Upper lobe of left lung (tissue), 6 donors: ENCODE measurements around the gene NAT16. TPM values are rescaled to one million over a fixed set of nuclear protein-coding genes. Genes with fewer than 3 reads are reported as not detected.
A peak's percentile ranks its signal among the peaks of the same experiment; 100 is the strongest.

Experiments used
- ATAC-seq, 2 donors: fragments of 200-7000 bp; cut with Tn5 transposase; one replicate each; pipeline ENCODE4 v1.9.1; 2022; ENCODE audit warnings: mild to moderate bottlenecking in 2 of 2, moderate library complexity in 2 of 2; ENCODE audit not compliant: low FRiP score in 2 of 2
- DNase-seq, 2 donors: peaks; one replicate each; pipeline ENCODE4 v3.0.0-alpha.2; 2019 to 2020
- H3K27ac ChIP-seq, 4 donors: fragments of 200-600 bp; sonication (generic); one replicate each; pipeline ENCODE4 v1.5.1; 2016 to 2019
- H3K27me3 ChIP-seq, 4 donors: fragments of 200-600 bp; sonication (generic); one replicate each; pipeline ENCODE4 v1.5.1; 2017 to 2019
- H3K36me3 ChIP-seq, 4 donors: fragments of 200-600 bp; sonication (generic); one replicate each; pipeline ENCODE4 v1.5.1; 2016 to 2019
- H3K4me1 ChIP-seq, 4 donors: fragments of 200-600 bp; sonication (generic); one replicate each; pipeline ENCODE4 v1.5.1; 2018 to 2019
- H3K4me3 ChIP-seq, 4 donors: fragments of 200-600 bp; sonication (generic); one replicate each; pipeline ENCODE4 v1.5.1; 2017 to 2019; ENCODE audit warnings: mild to moderate bottlenecking in 2 of 4, moderate library complexity in 1 of 4
- H3K9me3 ChIP-seq, 4 donors: fragments of 200-600 bp; sonication (generic); one replicate each; pipeline ENCODE4 v1.5.1; 2018 to 2019
- CTCF ChIP-seq, 6 experiments: fragments of 450-650 bp in 4 of 6; fragments of 200-600 bp in 2 of 6; sonication (generic) in 2 of 6; IDR thresholded peaks; one replicate each; pipeline ENCODE4 v1.5.1; 2016 to 2019; ENCODE audit warnings: antibody characterized with exemption in 6 of 6
- EP300 ChIP-seq, 4 donors: sonication (generic); formaldehyde crosslinking; IDR thresholded peaks; one replicate each; pipeline ENCODE4 v1.5.1; 2017; ENCODE audit warnings: antibody characterized with exemption in 4 of 4, control low read depth in 2 of 4
- POLR2A ChIP-seq, 4 donors: fragments of 450-650 bp; IDR thresholded peaks; one replicate each; pipeline ENCODE4 v1.5.1; 2016 to 2017; ENCODE audit warnings: antibody characterized with exemption in 4 of 4, mild to moderate bottlenecking in 2 of 4
- POLR2AphosphoS5 ChIP-seq, 2 donors: sonication (generic); formaldehyde crosslinking; IDR thresholded peaks; one replicate each; pipeline ENCODE4 v1.5.1; 2017; ENCODE audit warnings: antibody characterized with exemption in 2 of 2
- WGBS, 2 donors: methylation state at CpG; one replicate each; pipeline ENCODE4 v1.1.5; 2017 to 2018; 5-methylcytosine and 5-hydroxymethylcytosine counted together
- total RNA-seq, 6 donors: library from RNA; depleted of rRNA in 4 of 6; stranded (reverse); fragments of >200 nt in 4 of 6; gene quantifications; one replicate each; pipeline versions ENCODE4 v1.1.0 to v1.2.1, GENCODE V29; 2016 to 2021
- donor health status: DM: no; HTN: no; CAD: no; lungs with moderate emphysema.
- donor health status: DM: no; HTN: yes; CAD: no; lungs with severe emphysema.

NAT16 gene
- total RNA-seq, 6 donors from 2014 or later, result not detected

DNA sequence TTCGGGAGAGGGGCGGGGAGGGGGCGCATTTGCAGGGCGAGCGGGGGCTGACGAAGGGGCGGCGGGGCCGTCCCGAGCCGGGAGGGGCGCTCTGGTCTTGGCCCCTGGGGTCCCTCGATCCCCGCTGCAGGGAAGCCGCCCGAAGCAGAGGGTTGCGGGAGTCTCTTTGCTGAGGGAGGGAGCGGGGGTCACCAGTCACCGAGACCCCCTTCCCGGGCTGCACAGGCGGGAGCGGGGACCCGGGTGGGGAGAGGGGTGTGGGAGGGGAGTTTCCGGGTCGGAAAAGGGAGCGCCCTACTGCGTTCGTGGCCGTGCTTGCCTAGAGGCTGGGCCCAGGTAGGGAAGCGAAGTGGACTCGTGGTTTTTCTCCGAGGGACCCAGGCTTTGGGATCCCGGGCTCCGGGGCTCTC lies 25.4 kb downstream of the NAT16 start:
- WGBS, 2 donors, result 0 to 2% methylated on average over 6 to 17 of the region's 34 CpGs
- H3K4me1 ChIP-seq, result peaks cover 7 to 21% (median 10%) of the 10 kb centered on the region in 4 donors
- H3K4me3 ChIP-seq, result peak overlapping the region; percentile 78 to 98 (median 90)
- ATAC-seq (peak; percentile 36 to 50), DNase-seq (no peak)
- peaks cover 0 to 30% (median 13%) of the 10 kb centered on the region in 4 donors for H3K36me3 ChIP-seq
- no peak for TF ChIP-seq POLR2AphosphoS5 (IDR thresholded peaks at IDR 0.05)
- TF ChIP-seq EP300 (IDR thresholded peaks at IDR 0.05), result no peak
- H3K27me3 ChIP-seq, result no peaks in the 10 kb centered on the region
- no peaks in the 10 kb centered on the region for H3K9me3 ChIP-seq
- H3K27ac ChIP-seq, result peak overlapping the region in 3 of 4 donors; percentile 18 to 79 (median 65)

- Histone ChIP-seq H3K36me3 (peaks cover 0 to 25% (median 8%) of the 10 kb centered on the region in 4 donors), H3K9me3 (no peaks in the 10 kb centered on the region), H3K27me3 (no peaks in the 10 kb centered on the region), H3K4me1 (peaks cover 7 to 21% (median 10%) of the 10 kb centered on the region in 4 donors), H3K4me3 (peak within 1 kb of the TSS; percentile 78 to 98 (median 90)), H3K27ac (peak within 1 kb of the TSS in 3 of 4 donors; percentile 18 to 79 (median 65))
- TF ChIP-seq POLR2A (IDR thresholded peaks at IDR 0.05) (peak in 1 of 4 donors; percentile 36), POLR2AphosphoS5 (IDR thresholded peaks at IDR 0.05) (peak; percentile 55 to 85), EP300 (IDR thresholded peaks at IDR 0.05) (no peak), CTCF (IDR thresholded peaks at IDR 0.05) (no peak)
- ATAC-seq, result peak; percentile 95 to 97
- 5 to 14% methylated on average over 13 to 44 of the region's 51 CpGs for WGBS, 2 donors
- DNase-seq, result peak; percentile 92 to 99
These were observed 26.0 kb downstream of the NAT16 start, which contains the start of gene AP1S1 for GRCh38 chr7:101153969-101154692. Gene AP1S1 (plus strand): TSS chr7:101154476. CDS start chr7:101154515, 39 bp downstream.

GRCh38 chr7:101151908-101152651 lies 28.0 kb downstream of the NAT16 start:
- TF ChIP-seq CTCF (IDR thresholded peaks at IDR 0.05) (no peak), EP300 (IDR thresholded peaks at IDR 0.05) (no peak), POLR2AphosphoS5 (IDR thresholded peaks at IDR 0.05) (no peak), POLR2A (IDR thresholded peaks at IDR 0.05) (no peak)
- no peak for ATAC-seq
- Histone ChIP-seq H3K36me3 (peaks cover 0 to 4% (median 1%) of the 10 kb centered on the region in 4 donors), H3K9me3 (no peaks in the 10 kb centered on the region), H3K27me3 (no peaks in the 10 kb centered on the region), H3K27ac (no peak overlapping the region), H3K4me1 (peaks cover 7 to 21% (median 10%) of the 10 kb centered on the region in 4 donors), H3K4me3 (no peak overlapping the region)
- 67 to 82% methylated on average over 2 of the region's 2 CpGs for WGBS, 2 donors
- DNase-seq, result no peak

DNA sequence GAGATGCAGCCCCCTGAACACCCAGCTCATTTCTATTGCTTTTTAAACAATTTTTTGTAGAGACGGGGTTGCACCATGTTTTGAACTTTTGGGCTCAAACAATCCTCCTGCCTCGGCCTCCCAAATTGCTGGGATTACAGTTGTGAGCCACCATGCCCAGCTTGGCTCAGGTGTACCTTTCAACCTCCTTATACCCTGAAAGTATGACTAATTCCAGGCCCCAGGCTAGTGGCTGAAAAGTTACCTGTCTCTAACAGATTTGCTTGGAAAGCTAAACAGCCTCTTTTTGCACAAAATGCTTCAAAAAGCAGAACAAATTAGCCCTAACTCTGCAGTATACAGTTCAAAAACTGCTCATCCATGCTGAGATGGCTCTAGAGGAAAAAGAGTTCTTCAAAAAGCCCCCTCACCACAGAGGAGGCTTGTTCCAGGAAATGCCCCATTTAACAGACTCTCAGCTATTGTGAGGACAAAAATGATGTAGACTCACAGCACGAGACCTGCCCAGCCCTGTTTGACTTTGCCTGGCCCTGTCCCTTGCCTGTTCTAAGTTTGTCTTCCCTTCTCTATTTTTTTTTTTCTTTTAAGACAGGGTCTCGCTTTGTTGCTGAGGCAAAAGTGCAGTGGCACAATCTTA lies 39.2 kb downstream of the NAT16 start:
- Histone ChIP-seq H3K27me3 (no peaks in the 10 kb centered on the region), H3K27ac (no peak overlapping the region), H3K4me1 (peaks cover 17 to 26% (median 22%) of the 10 kb centered on the region in 4 donors), H3K36me3 (peaks cover 0 to 11% (median 9%) of the 10 kb centered on the region in 4 donors), H3K4me3 (no peak overlapping the region), H3K9me3 (no peaks in the 10 kb centered on the region)
- 89 to 94% methylated on average over 4 of the region's 4 CpGs for WGBS, 2 donors
- no peak for DNase-seq
- no peak for ATAC-seq
- TF ChIP-seq POLR2AphosphoS5 (IDR thresholded peaks at IDR 0.05) (no peak), EP300 (IDR thresholded peaks at IDR 0.05) (no peak), POLR2A (IDR thresholded peaks at IDR 0.05) (no peak), CTCF (IDR thresholded peaks at IDR 0.05) (no peak)

DNA sequence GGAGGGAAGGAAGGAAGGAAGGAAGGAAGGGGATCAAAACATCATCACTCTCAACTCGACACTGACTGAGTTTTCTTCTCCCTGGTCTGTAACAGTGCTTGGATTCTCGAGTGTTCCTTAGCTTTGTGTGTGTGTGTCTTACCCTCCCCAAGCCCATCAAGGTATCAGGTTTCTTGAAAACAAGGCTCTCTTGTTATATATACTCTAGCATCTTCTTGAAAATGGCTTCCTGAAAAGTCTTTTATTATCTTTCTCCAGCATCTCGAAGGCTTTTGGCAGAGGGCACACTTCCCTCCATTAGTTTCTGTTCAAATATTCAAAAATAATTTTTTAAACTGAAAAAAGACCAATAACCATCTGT lies 39.8 kb downstream of the NAT16 start:
- H3K36me3 ChIP-seq, result peaks cover 0 to 16% (median 14%) of the 10 kb centered on the region in 4 donors
- H3K4me1 ChIP-seq, result peaks cover 17 to 26% (median 22%) of the 10 kb centered on the region in 4 donors
- no peaks in the 10 kb centered on the region for H3K9me3 ChIP-seq
- no peak for TF ChIP-seq POLR2AphosphoS5 (IDR thresholded peaks at IDR 0.05)
- TF ChIP-seq EP300 (IDR thresholded peaks at IDR 0.05), result no peak
- TF ChIP-seq POLR2A (IDR thresholded peaks at IDR 0.05), result no peak
- no peak for TF ChIP-seq CTCF (IDR thresholded peaks at IDR 0.05)
- H3K4me3 ChIP-seq, result no peak overlapping the region
- no peaks in the 10 kb centered on the region for H3K27me3 ChIP-seq
- ATAC-seq (no peak), DNase-seq (no peak)
- no peak overlapping the region for H3K27ac ChIP-seq
- WGBS, 2 donors, result 24 to 30% methylated on average over 3 of the region's 3 CpGs
